ENCODE measurements around the gene PTMA. TPM values are rescaled to one million over a fixed set of nuclear protein-coding genes. Genes with fewer than 3 reads are reported as not detected.

PTMA gene
- total and polyA plus RNA-seq, 9 of the 15 experiments (the other 6 are each of a cell fraction or from before 2014, with no cell fraction given): 429 to 2,322 (median 1,578) TPM

GRCh38 chr2:231707927-231708772 is at the start of gene PTMA (continued):
- TF ChIP-seq MAX (CRISPR knock-in tag; IDR thresholded peaks at IDR 0.05) (peak; percentile 80), ZNF354B (CRISPR knock-in tag; IDR thresholded peaks at IDR 0.05) (no peak), RAD21 (CRISPR knock-in tag; conservative IDR thresholded peaks at IDR 0.05 in 1 of 2, IDR thresholded peaks at IDR 0.05 in 1 of 2) (no peak), ZNF311 (CRISPR knock-in tag; IDR thresholded peaks at IDR 0.05) (no peak), SMAD4 (CRISPR knock-in tag; conservative IDR thresholded peaks at IDR 0.05) (no peak), RBFOX2 (IDR thresholded peaks at IDR 0.05; ENCODE audit: low read depth, low read length) (peak; percentile 90), NEUROD1 (IDR thresholded peaks at IDR 0.05; ENCODE audit: borderline replicate concordance, low read depth, low read length, partially characterized antibody) (peak; percentile 84), ZNF184 (CRISPR knock-in tag; IDR thresholded peaks at IDR 0.05) (no peak), SETDB1 (IDR thresholded peaks at IDR 0.05; ENCODE audit: low read length) (no peak), HDAC2 (IDR thresholded peaks at IDR 0.05) (no peak)
- TF ChIP-seq, protein P1, sequence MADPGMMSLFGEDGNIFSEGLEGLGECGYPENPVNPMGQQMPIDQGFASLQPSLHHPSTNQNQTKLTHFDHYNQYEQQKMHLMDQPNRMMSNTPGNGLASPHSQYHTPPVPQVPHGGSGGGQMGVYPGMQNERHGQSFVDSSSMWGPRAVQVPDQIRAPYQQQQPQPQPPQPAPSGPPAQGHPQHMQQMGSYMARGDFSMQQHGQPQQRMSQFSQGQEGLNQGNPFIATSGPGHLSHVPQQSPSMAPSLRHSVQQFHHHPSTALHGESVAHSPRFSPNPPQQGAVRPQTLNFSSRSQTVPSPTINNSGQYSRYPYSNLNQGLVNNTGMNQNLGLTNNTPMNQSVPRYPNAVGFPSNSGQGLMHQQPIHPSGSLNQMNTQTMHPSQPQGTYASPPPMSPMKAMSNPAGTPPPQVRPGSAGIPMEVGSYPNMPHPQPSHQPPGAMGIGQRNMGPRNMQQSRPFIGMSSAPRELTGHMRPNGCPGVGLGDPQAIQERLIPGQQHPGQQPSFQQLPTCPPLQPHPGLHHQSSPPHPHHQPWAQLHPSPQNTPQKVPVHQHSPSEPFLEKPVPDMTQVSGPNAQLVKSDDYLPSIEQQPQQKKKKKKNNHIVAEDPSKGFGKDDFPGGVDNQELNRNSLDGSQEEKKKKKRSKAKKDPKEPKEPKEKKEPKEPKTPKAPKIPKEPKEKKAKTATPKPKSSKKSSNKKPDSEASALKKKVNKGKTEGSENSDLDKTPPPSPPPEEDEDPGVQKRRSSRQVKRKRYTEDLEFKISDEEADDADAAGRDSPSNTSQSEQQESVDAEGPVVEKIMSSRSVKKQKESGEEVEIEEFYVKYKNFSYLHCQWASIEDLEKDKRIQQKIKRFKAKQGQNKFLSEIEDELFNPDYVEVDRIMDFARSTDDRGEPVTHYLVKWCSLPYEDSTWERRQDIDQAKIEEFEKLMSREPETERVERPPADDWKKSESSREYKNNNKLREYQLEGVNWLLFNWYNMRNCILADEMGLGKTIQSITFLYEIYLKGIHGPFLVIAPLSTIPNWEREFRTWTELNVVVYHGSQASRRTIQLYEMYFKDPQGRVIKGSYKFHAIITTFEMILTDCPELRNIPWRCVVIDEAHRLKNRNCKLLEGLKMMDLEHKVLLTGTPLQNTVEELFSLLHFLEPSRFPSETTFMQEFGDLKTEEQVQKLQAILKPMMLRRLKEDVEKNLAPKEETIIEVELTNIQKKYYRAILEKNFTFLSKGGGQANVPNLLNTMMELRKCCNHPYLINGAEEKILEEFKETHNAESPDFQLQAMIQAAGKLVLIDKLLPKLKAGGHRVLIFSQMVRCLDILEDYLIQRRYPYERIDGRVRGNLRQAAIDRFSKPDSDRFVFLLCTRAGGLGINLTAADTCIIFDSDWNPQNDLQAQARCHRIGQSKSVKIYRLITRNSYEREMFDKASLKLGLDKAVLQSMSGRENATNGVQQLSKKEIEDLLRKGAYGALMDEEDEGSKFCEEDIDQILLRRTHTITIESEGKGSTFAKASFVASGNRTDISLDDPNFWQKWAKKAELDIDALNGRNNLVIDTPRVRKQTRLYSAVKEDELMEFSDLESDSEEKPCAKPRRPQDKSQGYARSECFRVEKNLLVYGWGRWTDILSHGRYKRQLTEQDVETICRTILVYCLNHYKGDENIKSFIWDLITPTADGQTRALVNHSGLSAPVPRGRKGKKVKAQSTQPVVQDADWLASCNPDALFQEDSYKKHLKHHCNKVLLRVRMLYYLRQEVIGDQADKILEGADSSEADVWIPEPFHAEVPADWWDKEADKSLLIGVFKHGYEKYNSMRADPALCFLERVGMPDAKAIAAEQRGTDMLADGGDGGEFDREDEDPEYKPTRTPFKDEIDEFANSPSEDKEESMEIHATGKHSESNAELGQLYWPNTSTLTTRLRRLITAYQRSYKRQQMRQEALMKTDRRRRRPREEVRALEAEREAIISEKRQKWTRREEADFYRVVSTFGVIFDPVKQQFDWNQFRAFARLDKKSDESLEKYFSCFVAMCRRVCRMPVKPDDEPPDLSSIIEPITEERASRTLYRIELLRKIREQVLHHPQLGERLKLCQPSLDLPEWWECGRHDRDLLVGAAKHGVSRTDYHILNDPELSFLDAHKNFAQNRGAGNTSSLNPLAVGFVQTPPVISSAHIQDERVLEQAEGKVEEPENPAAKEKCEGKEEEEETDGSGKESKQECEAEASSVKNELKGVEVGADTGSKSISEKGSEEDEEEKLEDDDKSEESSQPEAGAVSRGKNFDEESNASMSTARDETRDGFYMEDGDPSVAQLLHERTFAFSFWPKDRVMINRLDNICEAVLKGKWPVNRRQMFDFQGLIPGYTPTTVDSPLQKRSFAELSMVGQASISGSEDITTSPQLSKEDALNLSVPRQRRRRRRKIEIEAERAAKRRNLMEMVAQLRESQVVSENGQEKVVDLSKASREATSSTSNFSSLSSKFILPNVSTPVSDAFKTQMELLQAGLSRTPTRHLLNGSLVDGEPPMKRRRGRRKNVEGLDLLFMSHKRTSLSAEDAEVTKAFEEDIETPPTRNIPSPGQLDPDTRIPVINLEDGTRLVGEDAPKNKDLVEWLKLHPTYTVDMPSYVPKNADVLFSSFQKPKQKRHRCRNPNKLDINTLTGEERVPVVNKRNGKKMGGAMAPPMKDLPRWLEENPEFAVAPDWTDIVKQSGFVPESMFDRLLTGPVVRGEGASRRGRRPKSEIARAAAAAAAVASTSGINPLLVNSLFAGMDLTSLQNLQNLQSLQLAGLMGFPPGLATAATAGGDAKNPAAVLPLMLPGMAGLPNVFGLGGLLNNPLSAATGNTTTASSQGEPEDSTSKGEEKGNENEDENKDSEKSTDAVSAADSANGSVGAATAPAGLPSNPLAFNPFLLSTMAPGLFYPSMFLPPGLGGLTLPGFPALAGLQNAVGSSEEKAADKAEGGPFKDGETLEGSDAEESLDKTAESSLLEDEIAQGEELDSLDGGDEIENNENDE (IDR thresholded peaks at IDR 0.05; ENCODE audit: low read depth, low read length): no peak
- TF ChIP-seq, protein P2, sequence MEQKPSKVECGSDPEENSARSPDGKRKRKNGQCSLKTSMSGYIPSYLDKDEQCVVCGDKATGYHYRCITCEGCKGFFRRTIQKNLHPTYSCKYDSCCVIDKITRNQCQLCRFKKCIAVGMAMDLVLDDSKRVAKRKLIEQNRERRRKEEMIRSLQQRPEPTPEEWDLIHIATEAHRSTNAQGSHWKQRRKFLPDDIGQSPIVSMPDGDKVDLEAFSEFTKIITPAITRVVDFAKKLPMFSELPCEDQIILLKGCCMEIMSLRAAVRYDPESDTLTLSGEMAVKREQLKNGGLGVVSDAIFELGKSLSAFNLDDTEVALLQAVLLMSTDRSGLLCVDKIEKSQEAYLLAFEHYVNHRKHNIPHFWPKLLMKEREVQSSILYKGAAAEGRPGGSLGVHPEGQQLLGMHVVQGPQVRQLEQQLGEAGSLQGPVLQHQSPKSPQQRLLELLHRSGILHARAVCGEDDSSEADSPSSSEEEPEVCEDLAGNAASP (IDR thresholded peaks at IDR 0.05): no peak
- TF ChIP-seq, protein P3, sequence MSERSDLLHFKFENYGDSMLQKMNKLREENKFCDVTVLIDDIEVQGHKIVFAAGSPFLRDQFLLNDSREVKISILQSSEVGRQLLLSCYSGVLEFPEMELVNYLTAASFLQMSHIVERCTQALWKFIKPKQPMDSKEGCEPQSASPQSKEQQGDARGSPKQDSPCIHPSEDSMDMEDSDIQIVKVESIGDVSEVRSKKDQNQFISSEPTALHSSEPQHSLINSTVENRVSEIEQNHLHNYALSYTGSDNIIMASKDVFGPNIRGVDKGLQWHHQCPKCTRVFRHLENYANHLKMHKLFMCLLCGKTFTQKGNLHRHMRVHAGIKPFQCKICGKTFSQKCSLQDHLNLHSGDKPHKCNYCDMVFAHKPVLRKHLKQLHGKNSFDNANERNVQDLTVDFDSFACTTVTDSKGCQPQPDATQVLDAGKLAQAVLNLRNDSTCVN (CRISPR knock-in tag; IDR thresholded peaks at IDR 0.05): no peak

Data from K562 (cell line).